ENCODE results near the gene ETV3L. TPM values are rescaled to one million over a fixed set of nuclear protein-coding genes. Genes with fewer than 3 reads are reported as not detected.

ETV3L gene
- polyA plus RNA-seq, 6 donors from 2014 or later = not detected

Other genes with a start within 250 kb of the ETV3L start
- gene INSRR, start 240.7 kb downstream of the ETV3L start, polyA plus RNA-seq (ENCODE audit: low read depth in 6 of 6) = not detected
- not detected for gene NTRK1, start 238.9 kb downstream of the ETV3L start, polyA plus RNA-seq (ENCODE audit: low read depth in 6 of 6)
- gene PEAR1, start 206.1 kb downstream of the ETV3L start, polyA plus RNA-seq (ENCODE audit: low read depth in 6 of 6) = under 1 TPM in 3 of 6 donors, not detected in 3; 0.11 to 0.85 (median 0.27) TPM
- not detected for gene LRRC71, start 179.2 kb downstream of the ETV3L start, polyA plus RNA-seq (ENCODE audit: low read depth in 6 of 6)
- 1 to 10 TPM; 2.0 to 5.6 (median 3.0) TPM for gene ARHGEF11, start 54.1 kb downstream of the ETV3L start, polyA plus RNA-seq (ENCODE audit: low read depth in 6 of 6)
- gene ETV3, start 38.6 kb upstream of the ETV3L start, polyA plus RNA-seq (ENCODE audit: low read depth in 6 of 6) = 10 to 100 TPM in 4 of 6 donors, 1 to 10 TPM in 2; 2.3 to 14.5 (median 12.3) TPM

Data from naive B cell (primary cell).